GM12892 (cell line): ENCODE measurements around the gene FAF1.
"Not testable (repeated sequence)": the region's sequence is repeated elsewhere in the genome, so short reads cannot be mapped to it uniquely, and the experiment has no call there.

ENCODE experiments used
- DNase-seq: peaks from one replicate; pipeline ENCODE4 v3.0.0; 2011; ENCODE audit not compliant: insufficient read length
- FAIRE-seq: peaks from 2 replicates; lab custom pipeline; 2011; peaks lifted over from hg19 to GRCh38; lab: Jason Lieb, UNC
- POLR2A ChIP-seq: IDR thresholded peaks from 2 replicates; pipeline ENCODE4 v1.6.1; 2011; ENCODE audit warnings: low read depth, low read length, control low read depth
- POLR2AphosphoS5 ChIP-seq: IDR thresholded peaks from 2 replicates; pipeline ENCODE4 v1.6.1; 2011; ENCODE audit warnings: low read depth, low read length, control low read depth
- TAF1 ChIP-seq: IDR thresholded peaks from 2 replicates; pipeline ENCODE4 v1.6.1; 2011; ENCODE audit warnings: low read depth, mild to moderate bottlenecking, control low read depth, low read length, borderline replicate concordance

FAF1 gene

GRCh38 chr1:50582346-50582745 lies 377.7 kb downstream of the FAF1 start:
- TF ChIP-seq TAF1: no peak
- TF ChIP-seq POLR2A: no peak
- no peak for TF ChIP-seq POLR2AphosphoS5
- no peak for FAIRE-seq
- DNase-seq: no peak

- no peak for TF ChIP-seq POLR2AphosphoS5
- no peak for TF ChIP-seq POLR2A
- TF ChIP-seq TAF1: no peak
- FAIRE-seq (no peak), DNase-seq (no peak)
These were observed 390.0 kb downstream of the FAF1 start for GRCh38 chr1:50570066-50570468.

- FAIRE-seq: no peak
- no peak for TF ChIP-seq POLR2A
- TF ChIP-seq POLR2AphosphoS5: no peak
- no peak for TF ChIP-seq TAF1
- DNase-seq: no peak
These were observed 391.3 kb downstream of the FAF1 start for GRCh38 chr1:50568782-50569181.

- no peak for TF ChIP-seq POLR2A
- TF ChIP-seq POLR2AphosphoS5: no peak
- no peak for TF ChIP-seq TAF1
- FAIRE-seq: no peak
- DNase-seq: no peak
These were observed 393.7 kb downstream of the FAF1 start for GRCh38 chr1:50566405-50566804.

- TF ChIP-seq POLR2AphosphoS5 (no peak), TAF1 (no peak), POLR2A (no peak)
- FAIRE-seq (peak; percentile 33), DNase-seq (no peak)
These were observed 395.6 kb downstream of the FAF1 start for GRCh38 chr1:50564417-50564816.

- FAIRE-seq (no peak), DNase-seq (no peak)
- TF ChIP-seq POLR2A (no peak), POLR2AphosphoS5 (no peak), TAF1 (no peak)
These were observed 398.0 kb downstream of the FAF1 start for GRCh38 chr1:50562106-50562505.

GRCh38 chr1:50559421-50559820 lies 400.6 kb downstream of the FAF1 start:
- no peak for TF ChIP-seq TAF1
- no peak for TF ChIP-seq POLR2A
- no peak for TF ChIP-seq POLR2AphosphoS5
- no peak for FAIRE-seq
- DNase-seq: no peak

- DNase-seq: no peak
- no peak for FAIRE-seq
- TF ChIP-seq POLR2AphosphoS5 (no peak), POLR2A (no peak), TAF1 (no peak)
These were observed 406.1 kb downstream of the FAF1 start for GRCh38 chr1:50553921-50554320.

- no peak for FAIRE-seq
- DNase-seq: no peak
- no peak for TF ChIP-seq POLR2AphosphoS5
These were observed 411.8 kb downstream of the FAF1 start for GRCh38 chr1:50548243-50548642.

- DNase-seq (no peak), FAIRE-seq (no peak)
- no peak for TF ChIP-seq POLR2A
- no peak for TF ChIP-seq TAF1
- no peak for TF ChIP-seq POLR2AphosphoS5
These were observed 417.7 kb downstream of the FAF1 start for GRCh38 chr1:50542362-50542761.

GRCh38 chr1:50538476-50538875 lies 421.6 kb downstream of the FAF1 start:
- DNase-seq (no peak), FAIRE-seq (no peak)
- TF ChIP-seq POLR2AphosphoS5 (no peak), TAF1 (no peak), POLR2A (no peak)

- DNase-seq: no peak
- TF ChIP-seq TAF1: no peak
- no peak for TF ChIP-seq POLR2A
- no peak for TF ChIP-seq POLR2AphosphoS5
- FAIRE-seq: no peak
These were observed 428.5 kb downstream of the FAF1 start for GRCh38 chr1:50531601-50532000.

GRCh38 chr1:50531027-50531426 lies 429.0 kb downstream of the FAF1 start:
- TF ChIP-seq TAF1: no peak
- TF ChIP-seq POLR2AphosphoS5: no peak
- no peak for TF ChIP-seq POLR2A
- no peak for DNase-seq
- no peak for FAIRE-seq

GRCh38 chr1:50529510-50529909 lies 430.6 kb downstream of the FAF1 start:
- TF ChIP-seq TAF1 (no peak), POLR2AphosphoS5 (no peak), POLR2A (no peak)

GRCh38 chr1:50527987-50528320 lies 432.1 kb downstream of the FAF1 start:
- FAIRE-seq, DNase-seq: not testable (repeated sequence)

More at GRCh38 chr1:50529510-50529909, 430.6 kb downstream of the FAF1 start:
- FAIRE-seq (no peak), DNase-seq (no peak)
